ENCODE data around the gene PKHD1. TPM values are rescaled to one million over a fixed set of nuclear protein-coding genes. Genes with fewer than 3 reads are reported as not detected.

Gene PKHD1
- polyA plus RNA-seq, 1 of the 3 experiments (the other 2 are of a cell fraction), result not detected

DNA sequence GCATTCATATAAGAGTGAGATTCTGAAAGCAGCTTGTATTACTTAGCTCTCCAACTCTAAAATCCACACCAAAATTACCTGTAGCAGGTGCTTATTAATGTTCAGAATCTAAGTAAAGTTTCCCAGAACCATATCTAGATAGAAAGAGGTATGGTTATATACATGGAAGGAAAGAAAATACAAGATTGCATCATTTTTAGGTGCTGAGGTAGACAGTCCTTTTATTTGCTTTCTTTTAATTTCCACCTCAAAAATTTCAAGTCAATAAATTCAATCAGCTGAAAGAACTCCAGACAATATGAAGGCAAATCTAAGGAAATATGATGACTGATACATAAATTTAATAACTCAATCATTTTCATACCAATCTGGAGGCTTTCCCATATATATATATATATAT lies 521.9 kb downstream of the PKHD1 start (continued):
- TF ChIP-seq SIN3A (IDR thresholded peaks at IDR 0.05; ENCODE audit: borderline replicate concordance, low read depth, low read length) (no peak), EZH2phosphoT487 (IDR thresholded peaks at IDR 0.05; ENCODE audit: borderline replicate concordance, low read depth) (no peak), GABPA (IDR thresholded peaks at IDR 0.05; ENCODE audit: low read depth) (no peak), SMC3 (IDR thresholded peaks at IDR 0.05; ENCODE audit: low read depth, low read length) (no peak), TAF1 (IDR thresholded peaks at IDR 0.05; ENCODE audit: borderline replicate concordance, low read depth, low read length) (no peak), ELF1 (IDR thresholded peaks at IDR 0.05) (no peak)
- TF ChIP-seq, protein P1, sequence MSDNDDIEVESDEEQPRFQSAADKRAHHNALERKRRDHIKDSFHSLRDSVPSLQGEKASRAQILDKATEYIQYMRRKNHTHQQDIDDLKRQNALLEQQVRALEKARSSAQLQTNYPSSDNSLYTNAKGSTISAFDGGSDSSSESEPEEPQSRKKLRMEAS (IDR thresholded peaks at IDR 0.05; ENCODE audit: low read depth), result no peak

Small RNAs within 50 kb of the gene (small RNA-seq; reads per million reads assigned to genes)
- 0 reads per million in 7 experiments for gene RN7SL580P

Other genes with a start within 250 kb of the PKHD1 start
- gene IL17A, start 98.8 kb upstream of the PKHD1 start, polyA plus RNA-seq (2012; rRNA removed), result not detected in 2 replicates
- gene IL17F, start 156.9 kb upstream of the PKHD1 start, polyA plus RNA-seq (2012; rRNA removed), result not detected in 2 replicates
- 62.4 and 71.4 TPM in 2 replicates for gene MCM3, start 197.1 kb upstream of the PKHD1 start, polyA plus RNA-seq (2012; rRNA removed)

All from SK-N-SH (cell line).